Cardiac muscle cell (in vitro differentiated cells and primary cell): ENCODE results near the gene XRCC1. TPM values are rescaled to one million over a fixed set of nuclear protein-coding genes. Genes with fewer than 3 reads are reported as not detected.

Experiments used
- DNase-seq, 2 donors: peaks; one replicate each; pipeline versions ENCODE4 v3.0.0 to v3.0.0-alpha.2; 2010 to 2017; ENCODE audit warnings: low read depth in 1 of 2, low spot score in 1 of 2
- H3K27ac ChIP-seq: fragments of 200-600 bp; sonication (generic); 2 replicates; pipeline ENCODE4 v1.5.1; 2016
- H3K27me3 ChIP-seq: fragments of 200-600 bp; sonication (generic); 2 replicates; pipeline ENCODE4 v1.6.0; 2016; ENCODE audit warnings: control low read depth
- H3K36me3 ChIP-seq: fragments of 200-600 bp; sonication (generic); 2 replicates; pipeline ENCODE4 v1.5.1; 2016; ENCODE audit warnings: control low read depth
- H3K4me1 ChIP-seq: fragments of 200-600 bp; sonication (generic); 2 replicates; pipeline ENCODE4 v1.8.1; 2017; ENCODE audit warnings: low read depth, mild to moderate bottlenecking, mixed run types
- H3K4me3 ChIP-seq: fragments of 200-600 bp; sonication (generic); 2 replicates; pipeline ENCODE4 v1.5.1; 2016; ENCODE audit warnings: mild to moderate bottlenecking
- H3K9me3 ChIP-seq: fragments of 200-600 bp; sonication (generic); 2 replicates; pipeline ENCODE4 v1.5.1; 2017; ENCODE audit warnings: low read depth, mild to moderate bottlenecking, control low read depth
- CTCF ChIP-seq: IDR thresholded peaks from 2 replicates; pipeline ENCODE4 v1.5.1; 2012; ENCODE audit warnings: low read depth, mild to moderate bottlenecking, low read length
- polyA plus RNA-seq: library from polyadenylated mRNA; unstranded; fragments of >200 nt; fragmentation: Nextera tagmentation; extraction: Ambion mirVana; gene quantifications from 2 replicates; pipeline ENCODE4 v1.2.1, GENCODE V29; 2016
- total RNA-seq: library from RNA; depleted of rRNA; stranded (reverse); fragments of >200 nt; gene quantifications from 2 replicates; pipeline ENCODE4 v1.2.3, GENCODE V29; 2016

Gene XRCC1
- total and polyA plus RNA-seq, 2 experiments from 2014 or later, result 52.0 to 82.5 TPM

GRCh38 chr19:43545981-43546380, 29.3 kb downstream of the XRCC1 start:
- H3K36me3 ChIP-seq, result peaks cover 43% of the 10 kb centered on the region
- TF ChIP-seq CTCF, result no peak

GRCh38 chr19:43545276-43545675, 30.1 kb downstream of the XRCC1 start:
- no peak for TF ChIP-seq CTCF
- DNase-seq, result no peak
- H3K4me3 ChIP-seq, result no peak overlapping the region
- no peaks in the 10 kb centered on the region for H3K9me3 ChIP-seq
- H3K27ac ChIP-seq, result no peak overlapping the region
- H3K4me1 ChIP-seq, result no peaks in the 10 kb centered on the region
- H3K36me3 ChIP-seq, result peaks cover 38% of the 10 kb centered on the region
- H3K27me3 ChIP-seq, result no peaks in the 10 kb centered on the region

More at GRCh38 chr19:43545981-43546380, 29.3 kb downstream of the XRCC1 start:
- Histone ChIP-seq H3K27ac (no peak overlapping the region), H3K4me1 (no peaks in the 10 kb centered on the region), H3K27me3 (no peaks in the 10 kb centered on the region), H3K9me3 (no peaks in the 10 kb centered on the region), H3K4me3 (no peak overlapping the region)
- DNase-seq, result no peak

- Histone ChIP-seq H3K27me3 (no peaks in the 10 kb centered on the region), H3K36me3 (peaks cover 33% of the 10 kb centered on the region), H3K27ac (no peak overlapping the region), H3K4me1 (no peaks in the 10 kb centered on the region), H3K4me3 (no peak overlapping the region), H3K9me3 (no peaks in the 10 kb centered on the region)
- no peak for DNase-seq
- TF ChIP-seq CTCF, result no peak
Measured at GRCh38 chr19:43544077-43544476, 31.2 kb downstream of the XRCC1 start.

- H3K4me1 ChIP-seq, result no peaks in the 10 kb centered on the region
- no peak overlapping the region for H3K27ac ChIP-seq
- H3K36me3 ChIP-seq, result peaks cover 40% of the 10 kb centered on the region
- TF ChIP-seq CTCF, result no peak
- DNase-seq, result no peak
- H3K9me3 ChIP-seq, result no peaks in the 10 kb centered on the region
- no peak overlapping the region for H3K4me3 ChIP-seq
- H3K27me3 ChIP-seq, result no peaks in the 10 kb centered on the region
Measured at GRCh38 chr19:43541920-43542650, 33.2 kb downstream of the XRCC1 start.

- no peaks in the 10 kb centered on the region for H3K9me3 ChIP-seq
- H3K27me3 ChIP-seq, result no peaks in the 10 kb centered on the region
- H3K27ac ChIP-seq, result no peak overlapping the region
- peaks cover 39% of the 10 kb centered on the region for H3K36me3 ChIP-seq
- DNase-seq, result no peak
- H3K4me1 ChIP-seq, result peaks cover 4% of the 10 kb centered on the region
- no peak for TF ChIP-seq CTCF
- no peak overlapping the region for H3K4me3 ChIP-seq
Measured at GRCh38 chr19:43540381-43540780, 34.9 kb downstream of the XRCC1 start.
